ENCODE data around the gene ZNF429. TPM values are rescaled to one million over a fixed set of nuclear protein-coding genes. Genes with fewer than 3 reads are reported as not detected.

ZNF429 gene
- polyA plus RNA-seq, 1 donor (not counting 4 experiments of a cell fraction or from before 2014, with no cell fraction given), result 4.4 TPM

GRCh38 chr19:21593502-21593901 lies 88.1 kb downstream of the ZNF429 start:
- DNase-seq (ENCODE audit: low read depth, low spot score), result no peak

GRCh38 chr19:21593934-21594820 lies 88.8 kb downstream of the ZNF429 start:
- dilution Hi-C loops (cut with MboI; ENCODE audit: extremely low pct_ligation_motif_present, low sequenced_read_pairs), result no loop called here

More at GRCh38 chr19:21593502-21593901, 88.1 kb downstream of the ZNF429 start:
- no peak overlapping the region for H3K4me2 ChIP-seq (ENCODE audit: control insufficient read depth, extremely low read depth, insufficient read depth, low read depth, low read length)
- dilution Hi-C loops (cut with MboI; ENCODE audit: extremely low pct_ligation_motif_present, low sequenced_read_pairs), result no loop called here
- H3K27ac ChIP-seq (ENCODE audit: control insufficient read depth, insufficient read depth, low read length), result no peak overlapping the region
- H2AFZ ChIP-seq (ENCODE audit: control insufficient read depth, low read length), result no peak overlapping the region
- no peak for FAIRE-seq
- no peaks in the 10 kb centered on the region for H3K36me3 ChIP-seq (ENCODE audit: control insufficient read depth in 2 of 2, extremely low read depth in 1 of 2, insufficient read depth in 2 of 2, low read length in 2 of 2)
- H3K27me3 ChIP-seq (ENCODE audit: control insufficient read depth, extremely low read depth, insufficient read depth, low read length), result no peaks in the 10 kb centered on the region
- H3K9me1 ChIP-seq (ENCODE audit: control insufficient read depth, extremely low read depth, insufficient read depth, low read length), result no peaks in the 10 kb centered on the region
- no peak overlapping the region for H3K9ac ChIP-seq (ENCODE audit: control insufficient read depth, extremely low read depth, insufficient read depth, low read length)
- no peaks in the 10 kb centered on the region for H3K4me1 ChIP-seq (ENCODE audit: control insufficient read depth, extremely low read depth, insufficient read depth, low read length)
- H3K4me3 ChIP-seq (ENCODE audit: control insufficient read depth in 2 of 3, extremely low read depth in 1 of 3, insufficient read depth in 2 of 3, low read depth in 1 of 3, low read length in 3 of 3), result no peak overlapping the region
- no peaks in the 10 kb centered on the region for H3K79me2 ChIP-seq (ENCODE audit: control insufficient read depth, insufficient read depth, low read length)
- peaks cover 8% of the 10 kb centered on the region for H3K9me3 ChIP-seq (ENCODE audit: control insufficient read depth, low read depth, low read length)
- TF ChIP-seq EZH2 (IDR thresholded peaks at IDR 0.05; ENCODE audit: low read length), result no peak
- TF ChIP-seq, protein P1, sequence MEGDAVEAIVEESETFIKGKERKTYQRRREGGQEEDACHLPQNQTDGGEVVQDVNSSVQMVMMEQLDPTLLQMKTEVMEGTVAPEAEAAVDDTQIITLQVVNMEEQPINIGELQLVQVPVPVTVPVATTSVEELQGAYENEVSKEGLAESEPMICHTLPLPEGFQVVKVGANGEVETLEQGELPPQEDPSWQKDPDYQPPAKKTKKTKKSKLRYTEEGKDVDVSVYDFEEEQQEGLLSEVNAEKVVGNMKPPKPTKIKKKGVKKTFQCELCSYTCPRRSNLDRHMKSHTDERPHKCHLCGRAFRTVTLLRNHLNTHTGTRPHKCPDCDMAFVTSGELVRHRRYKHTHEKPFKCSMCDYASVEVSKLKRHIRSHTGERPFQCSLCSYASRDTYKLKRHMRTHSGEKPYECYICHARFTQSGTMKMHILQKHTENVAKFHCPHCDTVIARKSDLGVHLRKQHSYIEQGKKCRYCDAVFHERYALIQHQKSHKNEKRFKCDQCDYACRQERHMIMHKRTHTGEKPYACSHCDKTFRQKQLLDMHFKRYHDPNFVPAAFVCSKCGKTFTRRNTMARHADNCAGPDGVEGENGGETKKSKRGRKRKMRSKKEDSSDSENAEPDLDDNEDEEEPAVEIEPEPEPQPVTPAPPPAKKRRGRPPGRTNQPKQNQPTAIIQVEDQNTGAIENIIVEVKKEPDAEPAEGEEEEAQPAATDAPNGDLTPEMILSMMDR (optimal IDR thresholded peaks at IDR 0.05 in 1 of 3, IDR thresholded peaks at IDR 0.05 in 1 of 3, conservative IDR thresholded peaks at IDR 0.05 in 1 of 3; ENCODE audit: extremely low read depth in 1 of 3, insufficient read depth in 2 of 3, low read length in 3 of 3), result no peak
- no peaks in the 10 kb centered on the region for H4K20me1 ChIP-seq (ENCODE audit: control insufficient read depth, extremely low read depth, insufficient read depth, low read length)

More at GRCh38 chr19:21593934-21594820, 88.8 kb downstream of the ZNF429 start:
- Histone ChIP-seq H3K27ac (ENCODE audit: control insufficient read depth, insufficient read depth, low read length) (no peak overlapping the region), H3K36me3 (ENCODE audit: control insufficient read depth in 2 of 2, extremely low read depth in 1 of 2, insufficient read depth in 2 of 2, low read length in 2 of 2) (no peaks in the 10 kb centered on the region), H3K4me3 (ENCODE audit: control insufficient read depth in 2 of 3, extremely low read depth in 1 of 3, insufficient read depth in 2 of 3, low read depth in 1 of 3, low read length in 3 of 3) (no peak overlapping the region), H3K9ac (ENCODE audit: control insufficient read depth, extremely low read depth, insufficient read depth, low read length) (no peak overlapping the region), H2AFZ (ENCODE audit: control insufficient read depth, low read length) (no peak overlapping the region), H3K27me3 (ENCODE audit: control insufficient read depth, extremely low read depth, insufficient read depth, low read length) (no peaks in the 10 kb centered on the region), H3K4me1 (ENCODE audit: control insufficient read depth, extremely low read depth, insufficient read depth, low read length) (no peaks in the 10 kb centered on the region), H3K79me2 (ENCODE audit: control insufficient read depth, insufficient read depth, low read length) (no peaks in the 10 kb centered on the region), H3K4me2 (ENCODE audit: control insufficient read depth, extremely low read depth, insufficient read depth, low read depth, low read length) (no peak overlapping the region), H3K9me1 (ENCODE audit: control insufficient read depth, extremely low read depth, insufficient read depth, low read length) (no peaks in the 10 kb centered on the region), H3K9me3 (ENCODE audit: control insufficient read depth, low read depth, low read length) (peaks cover 8% of the 10 kb centered on the region), H4K20me1 (ENCODE audit: control insufficient read depth, extremely low read depth, insufficient read depth, low read length) (no peaks in the 10 kb centered on the region)
- FAIRE-seq (no peak), DNase-seq (ENCODE audit: low read depth, low spot score) (no peak)
- TF ChIP-seq EZH2 (IDR thresholded peaks at IDR 0.05; ENCODE audit: low read length), result no peak
- TF ChIP-seq, protein P1 (optimal IDR thresholded peaks at IDR 0.05 in 1 of 3, IDR thresholded peaks at IDR 0.05 in 1 of 3, conservative IDR thresholded peaks at IDR 0.05 in 1 of 3; ENCODE audit: extremely low read depth in 1 of 3, insufficient read depth in 2 of 3, low read length in 3 of 3), result no peak

Data from keratinocyte (primary cell).